HG02840 (cell line): ENCODE data around the gene RIC1.
"Not testable (repeated sequence)": the region's sequence is repeated elsewhere in the genome, so short reads cannot be mapped to it uniquely, and the experiment has no call there.

Experiments
- ATAC-seq: cut with Tn5 transposase; IDR thresholded peaks from one replicate; pipeline ENCODE4 v1.9.1; 2021; ENCODE audit warnings: mild to moderate bottlenecking, moderate library complexity, moderate number of reproducible peaks; ENCODE audit not compliant: unreplicated experiment, low FRiP score

Gene RIC1

GRCh38 chr9:5652821-5653220 lies 23.9 kb downstream of the RIC1 start:
- ATAC-seq: no peak

DNA sequence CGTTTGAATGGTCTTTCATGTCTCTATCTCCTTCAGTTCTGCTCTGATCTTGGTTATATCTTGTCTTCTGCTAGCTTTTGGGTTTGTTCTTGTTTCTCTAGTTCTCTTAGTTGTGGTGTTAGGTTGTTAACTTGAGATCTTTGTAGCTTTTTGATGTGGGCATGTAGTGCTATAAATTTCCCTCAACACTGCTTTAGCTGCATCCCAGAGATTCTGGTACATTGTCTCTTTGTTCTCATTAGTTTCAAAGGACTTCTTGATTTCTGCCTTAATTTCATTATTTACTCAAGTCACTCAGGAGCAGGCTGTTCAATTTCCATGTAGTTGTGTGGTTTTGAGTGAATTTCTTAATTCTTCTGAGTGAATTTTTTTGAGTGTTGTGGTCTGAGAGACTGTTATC lies 33.9 kb downstream of the RIC1 start:
- ATAC-seq: not testable (repeated sequence)

- ATAC-seq: no peak
Observed at GRCh38 chr9:5665059-5665458, 36.2 kb downstream of the RIC1 start.

DNA sequence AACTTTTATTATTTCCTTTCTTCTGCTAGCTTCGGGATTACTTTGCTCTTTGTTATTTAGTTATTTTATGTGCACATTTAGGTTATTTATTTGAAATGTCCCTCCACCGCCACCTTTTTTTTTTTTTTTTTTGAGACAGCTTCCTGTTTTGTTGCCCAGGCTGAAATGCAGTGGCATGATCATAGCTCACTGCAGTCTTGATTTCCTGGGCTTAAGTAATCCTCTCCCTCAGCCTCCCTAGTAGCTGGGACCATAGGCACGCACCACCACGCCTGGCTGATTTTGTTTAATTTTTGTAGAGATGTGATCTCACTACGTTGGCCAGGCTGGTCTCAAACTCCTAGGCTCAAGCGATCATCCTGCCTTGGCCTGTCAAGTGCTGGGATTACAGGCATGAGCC lies 38.5 kb downstream of the RIC1 start:
- ATAC-seq: no peak

GRCh38 chr9:5670079-5670478 lies 41.2 kb downstream of the RIC1 start:
- no peak for ATAC-seq

DNA sequence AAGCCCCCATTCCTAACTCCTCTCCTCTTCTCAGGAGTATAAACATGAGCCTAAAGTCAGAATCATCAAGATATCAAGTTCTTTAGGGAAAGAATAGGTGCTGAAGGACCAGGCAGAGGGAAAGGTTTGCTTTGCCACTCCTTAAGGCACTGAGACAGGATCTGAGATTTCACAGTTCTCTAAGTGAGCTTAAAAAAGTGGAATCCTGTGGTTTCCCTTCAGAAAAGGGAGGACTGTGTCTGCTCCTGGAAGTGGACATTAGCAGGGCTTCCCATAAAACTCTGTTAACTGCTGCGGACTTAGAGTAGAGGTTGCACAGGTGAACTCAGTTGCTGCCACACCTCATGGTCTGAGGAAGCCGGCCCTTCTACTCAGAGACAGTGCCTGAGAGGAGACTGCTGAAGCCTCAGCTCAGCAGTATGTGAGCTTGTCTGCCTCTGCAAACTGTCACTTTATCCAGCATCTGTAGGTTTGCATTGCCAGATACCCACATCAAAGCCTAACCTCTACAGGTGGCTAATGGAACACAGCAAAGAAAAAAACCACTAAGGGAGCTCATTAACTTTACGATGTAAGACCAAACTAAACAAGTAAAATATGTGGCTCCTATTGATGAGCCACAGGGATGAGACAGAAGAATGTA lies 42.9 kb downstream of the RIC1 start:
- no peak for ATAC-seq

DNA sequence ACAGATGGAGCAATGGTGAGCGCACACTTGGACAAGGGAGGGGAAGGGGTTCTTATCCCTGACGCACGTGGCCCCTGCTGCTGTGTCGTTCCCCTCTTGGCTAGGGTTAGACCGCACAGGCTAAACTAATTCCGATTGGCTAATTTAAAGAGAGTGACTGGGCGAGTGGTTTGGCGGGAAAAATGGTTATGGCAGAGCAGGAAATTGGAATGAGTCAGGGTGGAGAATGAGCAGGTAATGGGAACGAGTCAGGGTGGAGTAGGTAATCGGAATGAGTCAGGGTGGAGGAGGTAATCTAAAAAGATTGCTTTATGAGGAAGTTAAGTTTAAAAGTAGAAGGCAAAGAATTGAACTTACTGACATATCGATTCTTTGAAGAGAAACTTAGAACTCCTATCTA lies 46.1 kb downstream of the RIC1 start:
- not testable (repeated sequence) for ATAC-seq

GRCh38 chr9:5683591-5683990 lies 54.7 kb downstream of the RIC1 start:
- ATAC-seq: not testable (repeated sequence)

GRCh38 chr9:5684101-5684500 lies 55.2 kb downstream of the RIC1 start:
- ATAC-seq: no peak

- no peak for ATAC-seq
Observed at GRCh38 chr9:5688109-5688508, 59.2 kb downstream of the RIC1 start.

DNA sequence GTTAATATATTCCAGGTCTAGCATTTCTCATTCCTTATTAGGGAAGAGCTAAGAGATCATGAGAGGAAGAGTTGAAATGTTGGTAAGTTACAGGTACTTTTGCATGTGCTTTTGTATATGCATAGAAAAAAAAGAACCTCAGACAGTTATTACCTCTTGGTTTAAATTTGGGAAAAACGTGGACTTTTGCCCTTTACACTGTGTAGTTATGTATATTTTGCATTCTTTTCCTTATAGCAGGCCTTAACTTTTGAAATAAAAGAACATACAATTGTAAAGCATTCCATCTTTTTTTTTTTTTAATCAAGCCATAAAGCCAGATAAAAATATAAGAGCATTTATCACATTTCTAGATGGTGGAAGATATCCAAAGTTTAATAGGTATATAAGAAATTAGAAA lies 61.4 kb downstream of the RIC1 start:
- ATAC-seq: no peak

GRCh38 chr9:5695860-5696259 lies 67.0 kb downstream of the RIC1 start:
- no peak for ATAC-seq

DNA sequence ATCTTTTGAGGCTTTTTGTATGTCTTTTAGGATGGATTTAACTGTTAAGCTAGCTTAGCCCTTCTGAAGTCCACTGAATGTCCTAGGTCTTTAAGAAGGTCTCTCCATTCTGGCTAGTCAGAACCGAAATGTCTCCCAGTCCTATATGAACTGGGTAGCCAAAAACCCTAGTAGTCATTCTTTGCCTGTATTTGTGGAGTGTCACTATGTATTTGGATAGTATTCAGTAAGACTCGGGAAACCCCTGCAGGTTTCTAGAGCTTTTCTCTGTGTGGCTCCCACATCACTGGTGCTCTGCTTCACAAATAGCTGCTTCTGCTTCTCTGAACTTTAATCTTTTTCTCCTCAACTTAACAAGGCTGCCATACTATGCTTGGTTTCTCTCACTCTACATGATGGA lies 68.0 kb downstream of the RIC1 start:
- no peak for ATAC-seq

GRCh38 chr9:5698004-5698403 lies 69.1 kb downstream of the RIC1 start:
- ATAC-seq: no peak

- no peak for ATAC-seq
Observed at GRCh38 chr9:5698810-5699556, 70.1 kb downstream of the RIC1 start.

GRCh38 chr9:5708414-5708813 lies 79.5 kb downstream of the RIC1 start:
- no peak for ATAC-seq

DNA sequence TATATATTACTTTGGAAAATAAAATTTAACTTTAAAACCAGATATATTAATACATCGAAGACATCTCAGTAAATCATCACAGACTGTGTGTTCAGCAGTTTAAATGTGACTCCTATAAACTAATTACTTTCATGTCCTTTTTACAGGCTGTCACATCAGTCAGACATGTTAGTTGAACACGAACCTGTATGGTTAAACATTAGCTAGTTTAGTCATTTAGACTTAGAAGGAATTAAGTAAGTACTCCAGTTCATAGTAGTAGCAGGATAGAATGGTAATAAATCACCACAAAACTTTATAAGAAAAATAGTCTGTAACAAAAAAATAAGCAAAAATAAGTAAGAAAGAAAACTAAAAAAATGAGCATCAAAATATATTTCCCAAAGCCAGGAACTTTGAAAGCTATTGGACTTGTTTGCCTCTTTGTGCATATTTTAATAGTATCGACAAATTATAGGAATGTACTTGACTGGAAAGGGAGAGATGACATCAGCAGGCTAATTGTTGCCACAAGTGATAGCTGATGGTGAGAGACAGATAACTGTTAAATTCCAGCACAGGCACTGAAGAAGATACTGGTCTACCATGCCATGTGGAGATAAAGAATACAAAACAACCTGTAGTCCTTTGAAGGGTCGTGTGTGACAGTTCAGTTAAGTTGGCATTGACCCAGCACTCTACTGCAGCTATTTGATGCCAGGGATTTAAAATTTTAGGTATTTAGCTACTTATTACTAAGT lies 83.9 kb downstream of the RIC1 start:
- ATAC-seq: no peak

GRCh38 chr9:5714501-5715401 lies 85.8 kb downstream of the RIC1 start:
- no peak for ATAC-seq

- no peak for ATAC-seq
Observed at GRCh38 chr9:5715548-5716127, 86.7 kb downstream of the RIC1 start.

DNA sequence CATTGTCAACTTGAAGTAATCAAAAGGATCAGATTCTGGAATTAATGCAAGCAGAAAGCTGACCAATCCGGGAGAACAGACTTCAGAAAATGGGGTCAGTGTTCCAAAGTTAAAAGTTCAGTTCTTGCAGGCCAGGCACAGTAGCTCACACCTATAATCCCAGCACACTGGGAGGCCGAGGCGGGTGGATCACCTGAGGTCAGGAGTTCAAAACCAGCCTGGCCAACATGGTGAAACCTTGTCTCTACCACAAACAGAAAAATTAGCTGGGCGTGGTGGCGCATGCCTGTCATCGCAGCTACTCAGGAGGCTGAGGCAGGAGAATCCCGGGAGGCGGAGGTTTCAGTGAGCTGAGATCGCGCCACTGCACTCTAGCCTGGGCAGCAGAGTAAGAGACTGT lies 88.5 kb downstream of the RIC1 start:
- not testable (repeated sequence) for ATAC-seq
